Stimulated activated CD4-positive, alpha-beta T cell treated with anti-CD3 and anti-CD28 coated beads, Interleukin-15, amount 100 ng/mL, for 48 hours (primary cell): ENCODE measurements around the gene RUNX2.
"Not testable (repeated sequence)": the region's sequence is repeated elsewhere in the genome, so short reads cannot be mapped to it uniquely, and the experiment has no call there.

Experiments
- DNase-seq, 2 donors: peaks; one replicate each; pipeline ENCODE4 v3.0.0-alpha.2; 2020; ENCODE audit warnings: low read depth in 2 of 2

The RUNX2 gene

GRCh38 chr6:45455408-45455807, 127.3 kb downstream of the RUNX2 start:
- DNase-seq: no peak

GRCh38 chr6:45457141-45457540, 129.0 kb downstream of the RUNX2 start:
- DNase-seq: no peak

- DNase-seq: no peak
Measured at GRCh38 chr6:45458672-45459071, 130.5 kb downstream of the RUNX2 start.

GRCh38 chr6:45460166-45460565, 132.0 kb downstream of the RUNX2 start:
- DNase-seq: no peak

- no peak for DNase-seq
Measured at GRCh38 chr6:45461486-45461885, 133.4 kb downstream of the RUNX2 start.

- no peak for DNase-seq
Measured at GRCh38 chr6:45462190-45463134, 134.3 kb downstream of the RUNX2 start.

- no peak for DNase-seq
Measured at GRCh38 chr6:45464685-45465084, 136.6 kb downstream of the RUNX2 start.

- no peak for DNase-seq
Measured at GRCh38 chr6:45466686-45467085, 138.6 kb downstream of the RUNX2 start.

GRCh38 chr6:45467417-45467816, 139.3 kb downstream of the RUNX2 start:
- DNase-seq: not testable (repeated sequence)

- DNase-seq: no peak
Measured at GRCh38 chr6:45467853-45468252, 139.7 kb downstream of the RUNX2 start.

GRCh38 chr6:45469663-45470062, 141.5 kb downstream of the RUNX2 start:
- no peak for DNase-seq

GRCh38 chr6:45470131-45470738, 142.1 kb downstream of the RUNX2 start:
- no peak for DNase-seq

GRCh38 chr6:45472382-45472781, 144.3 kb downstream of the RUNX2 start:
- DNase-seq: no peak

- no peak for DNase-seq
Measured at GRCh38 chr6:45473121-45473993, 145.2 kb downstream of the RUNX2 start.

- no peak for DNase-seq
Measured at GRCh38 chr6:45474376-45474775, 146.2 kb downstream of the RUNX2 start.

- no peak for DNase-seq
Measured at GRCh38 chr6:45476341-45476740, 148.2 kb downstream of the RUNX2 start.

GRCh38 chr6:45477278-45477677, 149.1 kb downstream of the RUNX2 start:
- DNase-seq: no peak

- DNase-seq: no peak
Measured at GRCh38 chr6:45477790-45478189, 149.7 kb downstream of the RUNX2 start.

- DNase-seq: no peak
Measured at GRCh38 chr6:45478240-45478639, 150.1 kb downstream of the RUNX2 start.

GRCh38 chr6:45479834-45480751, 152.0 kb downstream of the RUNX2 start:
- DNase-seq: no peak
